GM23338 (cell line): ENCODE results near the gene LCLAT1. TPM values are rescaled to one million over a fixed set of nuclear protein-coding genes. Genes with fewer than 3 reads are reported as not detected.

Experiments
- ATAC-seq: fragments of 200-7000 bp; cut with Tn5 transposase; 3 replicates; pipeline ENCODE4 v1.9.1; 2020
- DNase-seq: peaks from one replicate; pipeline ENCODE4 v3.0.0-alpha.2; 2015; ENCODE audit warnings: low spot score
- H2AFZ ChIP-seq: fragments of 200-600 bp; sonication (generic); 2 replicates; pipeline ENCODE4 v1.8.0; 2016; ENCODE audit warnings: antibody characterized with exemption, mild to moderate bottlenecking, moderate library complexity
- H3F3A ChIP-seq: fragments of 200-600 bp; sonication (generic); replicated peaks from 2 replicates; pipeline ENCODE4 v1.8.0; 2017; ENCODE audit warnings: antibody characterized with exemption, mixed run types, low read depth
- H3K27ac ChIP-seq: fragments of 200-600 bp; sonication (generic); 2 replicates; pipeline ENCODE4 v1.6.1; 2016; ENCODE audit warnings: low read depth
- H3K27me3 ChIP-seq: fragments of 200-600 bp; sonication (generic); 2 replicates; pipeline ENCODE4 v1.8.0; 2016; ENCODE audit warnings: mild to moderate bottlenecking, mixed run types, moderate library complexity; ENCODE audit not compliant: insufficient read depth
- H3K36me3 ChIP-seq: fragments of 200-600 bp; sonication (generic); 2 replicates; pipeline ENCODE4 v1.8.0; 2016; ENCODE audit warnings: mild to moderate bottlenecking; ENCODE audit not compliant: insufficient read depth
- H3K4me1 ChIP-seq: fragments of 200-600 bp; sonication (generic); 2 replicates; pipeline ENCODE4 v1.8.0; 2016; ENCODE audit warnings: mild to moderate bottlenecking, moderate library complexity; ENCODE audit not compliant: insufficient read depth
- H3K4me2 ChIP-seq: fragments of 200-600 bp; sonication (generic); 2 replicates; pipeline ENCODE4 v1.7.1; 2017; ENCODE audit warnings: mixed run types
- H3K4me3 ChIP-seq: fragments of 200-600 bp; sonication (generic); 2 replicates; pipeline ENCODE4 v1.6.1; 2016; ENCODE audit warnings: mixed run types
- H3K79me2 ChIP-seq: fragments of 200-600 bp; sonication (generic); replicated peaks from 2 replicates; pipeline ENCODE4 v1.8.0; 2017; ENCODE audit warnings: mild to moderate bottlenecking; ENCODE audit not compliant: insufficient read depth
- H3K9me2 ChIP-seq: fragments of 200-600 bp; sonication (generic); 2 replicates; pipeline ENCODE4 v1.8.0; 2017; ENCODE audit not compliant: insufficient read depth
- H4K20me1 ChIP-seq: fragments of 200-600 bp; sonication (generic); replicated peaks from 2 replicates; pipeline ENCODE4 v1.8.0; 2017; ENCODE audit warnings: mild to moderate bottlenecking; ENCODE audit not compliant: insufficient read depth
- H3K27ac Mint-ChIP-seq: 2 replicates; pipeline ENCODE4 v1.8.0; 2020; ENCODE audit warnings: inconsistent platforms, mild to moderate bottlenecking, moderate library complexity, mixed read lengths
- H3K27me3 Mint-ChIP-seq: 3 replicates; pipeline ENCODE4 v1.8.0; 2022; ENCODE audit warnings: low read depth, mild to moderate bottlenecking, moderate library complexity, mixed read lengths, inconsistent platforms; ENCODE audit not compliant: insufficient read depth, poor library complexity
- H3K36me3 Mint-ChIP-seq: 3 replicates; pipeline ENCODE4 v1.8.0; 2021; ENCODE audit warnings: low read depth, mild to moderate bottlenecking, inconsistent platforms, moderate library complexity, mixed read lengths
- H3K4me1 Mint-ChIP-seq: 3 replicates; pipeline ENCODE4 v1.8.0; 2020; ENCODE audit warnings: mild to moderate bottlenecking, inconsistent platforms, mixed read lengths
- H3K4me3 Mint-ChIP-seq: 3 replicates; pipeline ENCODE4 v1.8.0; 2021; ENCODE audit warnings: moderate library complexity, mild to moderate bottlenecking, inconsistent platforms, mixed read lengths
- H3K9me3 Mint-ChIP-seq: 3 replicates; pipeline ENCODE4 v1.8.0; 2020; ENCODE audit warnings: moderate library complexity, mild to moderate bottlenecking, inconsistent platforms, mixed read lengths
- CREB1 ChIP-seq: fragments of 250-450 bp; sonication (Bioruptor Pico); IDR thresholded peaks from 2 replicates; pipeline ENCODE4 v1.5.0; 2020; ENCODE audit warnings: low read depth, mild to moderate bottlenecking, moderate library complexity
- CTCF ChIP-seq, 2 experiments: fragments of 200-600 bp in 1 of 2; sonication (generic) in 1 of 2; conservative IDR thresholded peaks; 2 replicates each; pipeline versions ENCODE4 v1.5.1 to v1.6.1; 2016 to 2017; ENCODE audit warnings: antibody characterized with exemption in 2 of 2, low read depth in 2 of 2, mild to moderate bottlenecking in 2 of 2, moderate library complexity in 1 of 2
- ETS1 ChIP-seq: IDR thresholded peaks from 2 replicates; pipeline ENCODE4 v1.6.1; 2016; ENCODE audit warnings: antibody characterized with exemption
- EZH2 ChIP-seq: fragments of 200-600 bp; sonication (generic); IDR thresholded peaks from one replicate; pipeline ENCODE4 v1.8.0; 2017; ENCODE audit warnings: antibody characterized with exemption, mild to moderate bottlenecking, low read depth; ENCODE audit not compliant: unreplicated experiment
- EZH2phosphoT487 ChIP-seq: fragments of 200-600 bp; sonication (generic); IDR thresholded peaks from one replicate; pipeline ENCODE4 v1.8.1; 2018; ENCODE audit warnings: antibody characterized with exemption; ENCODE audit not compliant: unreplicated experiment
- JUNB ChIP-seq: IDR thresholded peaks from one replicate; pipeline ENCODE4 v1.6.1; 2016; ENCODE audit warnings: antibody characterized with exemption; ENCODE audit not compliant: unreplicated experiment
- NANOG ChIP-seq: IDR thresholded peaks from 2 replicates; pipeline ENCODE4 v1.6.1; 2016; ENCODE audit warnings: antibody characterized with exemption, borderline replicate concordance
- POLR2AphosphoS5 ChIP-seq: IDR thresholded peaks from 2 replicates; pipeline ENCODE4 v1.6.1; 2016; ENCODE audit warnings: antibody characterized with exemption, low read depth
- REST ChIP-seq: IDR thresholded peaks from one replicate; pipeline ENCODE4 v1.6.1; 2018; ENCODE audit warnings: antibody characterized with exemption; ENCODE audit not compliant: unreplicated experiment
- STAT1 ChIP-seq: IDR thresholded peaks from one replicate; pipeline ENCODE4 v1.6.1; 2016; ENCODE audit warnings: antibody characterized with exemption; ENCODE audit not compliant: unreplicated experiment
- ZNF114 ChIP-seq: fragments of 250-450 bp; sonication (Bioruptor Pico); IDR thresholded peaks from 2 replicates; pipeline ENCODE4 v1.5.0; 2020; ENCODE audit warnings: mild to moderate bottlenecking, moderate library complexity
- ZNF331 ChIP-seq: fragments of 250-450 bp; sonication (Bioruptor Pico); IDR thresholded peaks from 2 replicates; pipeline ENCODE4 v1.5.0; 2020; ENCODE audit warnings: low read depth, mild to moderate bottlenecking, moderate library complexity
- polyA plus RNA-seq: library from polyadenylated mRNA; unstranded; fragments of >200 nt; fragmentation: Nextera tagmentation; extraction: Ambion mirVana; gene quantifications from 2 replicates; pipeline ENCODE4 v1.2.1, GENCODE V29; 2016
- total RNA-seq: library from RNA; depleted of rRNA; stranded (reverse); fragments of >200 nt; shearing (Covaris generic); gene quantifications from 2 replicates; pipeline ENCODE4 v1.2.3, GENCODE V29; 2014

Gene LCLAT1
- total and polyA plus RNA-seq, 2 experiments from 2014 or later: 11.5 to 30.1 TPM

- Histone ChIP-seq H3K27me3 (no peaks in the 10 kb centered on the region), H3K36me3 (no peaks in the 10 kb centered on the region), H4K20me1 (no peaks in the 10 kb centered on the region), H3K9me2 (no peaks in the 10 kb centered on the region), H3K4me2 (no peak overlapping the region), H3K4me3 (no peak overlapping the region), H3K4me1 (no peaks in the 10 kb centered on the region), H3K27ac (no peak overlapping the region), H2AFZ (no peak overlapping the region), H3K79me2 (no peaks in the 10 kb centered on the region), H3F3A (no peaks in the 10 kb centered on the region)
- no peaks in the 10 kb centered on the region for H3K4me1 Mint-ChIP-seq
- H3K36me3 Mint-ChIP-seq: no peaks in the 10 kb centered on the region
- no peak for TF ChIP-seq REST
- TF ChIP-seq JUNB: no peak
- no peak for TF ChIP-seq EZH2phosphoT487
- no peak for TF ChIP-seq ZNF331
- no peak for TF ChIP-seq STAT1
- no peak for TF ChIP-seq NANOG
- no peak for TF ChIP-seq EZH2
- no peak for TF ChIP-seq ETS1
- TF ChIP-seq ZNF114 (CRISPR knock-in tag): no peak
- no peak for TF ChIP-seq CREB1 (CRISPR knock-in tag)
- H3K4me3 Mint-ChIP-seq: no peak overlapping the region
- no peak for ATAC-seq
- no peak for DNase-seq
- no peaks in the 10 kb centered on the region for H3K27me3 Mint-ChIP-seq
- no peaks in the 10 kb centered on the region for H3K9me3 Mint-ChIP-seq
- no peak overlapping the region for H3K27ac Mint-ChIP-seq
These were observed 19.3 kb upstream of the LCLAT1 start for GRCh38 chr2:30427606-30428347.

GRCh38 chr2:30428348-30428662 lies 18.7 kb upstream of the LCLAT1 start:
- Mint-ChIP-seq H3K27me3 (no peaks in the 10 kb centered on the region), H3K36me3 (no peaks in the 10 kb centered on the region), H3K9me3 (no peaks in the 10 kb centered on the region), H3K27ac (no peak overlapping the region), H3K4me3 (no peak overlapping the region), H3K4me1 (no peaks in the 10 kb centered on the region)
- ATAC-seq (no peak), DNase-seq (no peak)
- no peaks in the 10 kb centered on the region for H3K9me2 ChIP-seq
- no peaks in the 10 kb centered on the region for H3K79me2 ChIP-seq
- no peak overlapping the region for H3K4me2 ChIP-seq
- H4K20me1 ChIP-seq: no peaks in the 10 kb centered on the region
- no peak overlapping the region for H3K4me3 ChIP-seq
- no peaks in the 10 kb centered on the region for H3K4me1 ChIP-seq
- H3K27me3 ChIP-seq: no peaks in the 10 kb centered on the region
- H3K27ac ChIP-seq: no peak overlapping the region
- H3F3A ChIP-seq: no peaks in the 10 kb centered on the region
- no peaks in the 10 kb centered on the region for H3K36me3 ChIP-seq
- H2AFZ ChIP-seq: 0 out of 2 replicates have a peak overlapping the region, but pooled peaks have one; percentile 48
- TF ChIP-seq EZH2 (no peak), NANOG (no peak), ZNF114 (CRISPR knock-in tag) (no peak), REST (no peak), JUNB (no peak), CREB1 (CRISPR knock-in tag) (no peak), POLR2AphosphoS5 (no peak), ZNF331 (no peak), CTCF (conservative IDR thresholded peaks at IDR 0.05; ENCODE audit: low read depth in 2 of 2) (no peak), ETS1 (no peak), EZH2phosphoT487 (no peak), STAT1 (no peak)
